ENCODE measurements around the gene ADK.

DNA sequence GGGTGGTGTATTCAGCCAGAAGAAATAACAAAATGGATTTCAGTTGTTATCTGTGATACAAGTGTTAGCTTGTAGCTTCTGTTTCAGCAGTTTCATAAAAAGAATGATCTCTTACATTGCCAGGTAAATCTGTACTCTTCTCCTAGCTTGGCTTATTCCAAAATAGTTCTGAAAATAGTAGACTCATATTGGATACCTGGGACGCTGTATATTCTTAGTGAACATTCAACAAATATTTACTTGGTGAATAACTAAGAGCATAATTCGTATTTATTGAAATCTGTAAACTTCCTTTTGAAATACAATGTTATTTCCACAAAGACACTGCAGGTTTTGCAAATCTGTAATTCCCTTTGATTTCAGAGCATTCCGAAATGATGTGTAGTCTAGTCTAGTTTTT is 249.2 kb downstream of the ADK start:
- TF ChIP-seq CTCF (IDR thresholded peaks at IDR 0.05) (no peak), POLR2AphosphoS5 (IDR thresholded peaks at IDR 0.05) (no peak), POLR2A (IDR thresholded peaks at IDR 0.05) (no peak)

All from breast epithelium (tissue), 3 donors.